Breast epithelium (tissue), 4 donors: ENCODE results near the gene RPUSD3. TPM values are rescaled to one million over a fixed set of nuclear protein-coding genes. Genes with fewer than 3 reads are reported as not detected.

Experiments used
- DNase-seq, 2 donors: peaks; one replicate each; pipeline ENCODE4 v3.0.0-alpha.2; 2019; ENCODE audit warnings: low spot score in 2 of 2
- H3K27ac ChIP-seq, 2 donors: fragments of 200-600 bp; sonication (generic) in 1 of 2; one replicate each; pipeline ENCODE4 v1.5.1; 2016 to 2019; ENCODE audit warnings: mild to moderate bottlenecking in 1 of 2
- H3K27me3 ChIP-seq, 2 donors: fragments of 200-600 bp; sonication (generic) in 1 of 2; one replicate each; pipeline versions ENCODE4 v1.5.1 to v1.6.0; 2017 to 2019; ENCODE audit warnings: control low read depth in 1 of 2, mild to moderate bottlenecking in 1 of 2
- H3K36me3 ChIP-seq: fragments of 200-600 bp; one replicate; pipeline ENCODE4 v1.5.1; 2019
- H3K4me1 ChIP-seq, 2 donors: fragments of 200-600 bp; sonication (generic); one replicate each; pipeline ENCODE4 v1.5.1; 2016 to 2019; ENCODE audit warnings: control low read depth in 1 of 2
- H3K4me3 ChIP-seq, 3 donors: fragments of 200-600 bp; sonication (generic); 1 replicate in 2 of 3; 2 replicates in 1 of 3; pipeline ENCODE4 v1.5.1; 2016 to 2019; ENCODE audit warnings: mild to moderate bottlenecking in 3 of 3, moderate library complexity in 2 of 3
- H3K9me3 ChIP-seq, 2 donors: fragments of 200-600 bp; sonication (generic) in 1 of 2; one replicate each; pipeline ENCODE4 v1.5.1; 2016 to 2019; ENCODE audit warnings: control low read depth in 1 of 2
- POLR2A ChIP-seq: fragments of 450-650 bp; IDR thresholded peaks from one replicate; pipeline ENCODE4 v1.6.1; 2016; ENCODE audit warnings: antibody characterized with exemption, mild to moderate bottlenecking, moderate library complexity
- POLR2AphosphoS5 ChIP-seq, 3 donors: sonication (generic); formaldehyde crosslinking; IDR thresholded peaks; one replicate each; pipeline ENCODE4 v1.6.1; 2017; ENCODE audit warnings: antibody characterized with exemption in 3 of 3
- intact Hi-C: fragments of 100-400 bp; cut with DNase I; formaldehyde crosslinking; loops from one replicate; pipeline ENCODE4 v1.15.1; 2023; ENCODE audit warnings: low total_unique reads
- total RNA-seq, 3 donors: library from RNA; depleted of rRNA; stranded (reverse); fragments of >200 nt; gene quantifications; one replicate each; pipeline ENCODE4 v1.1.0, GENCODE V29; 2016
- TF ChIP-seq, protein P1 (sequence below), 3 donors: fragments of 450-650 bp; IDR thresholded peaks; one replicate each; pipeline ENCODE4 v1.5.1; 2016 to 2017; ENCODE audit warnings: antibody characterized with exemption in 3 of 3, mild to moderate bottlenecking in 3 of 3, moderate library complexity in 3 of 3

The RPUSD3 gene
- total RNA-seq, 3 donors from 2014 or later: 33.4 to 41.3 (median 38.3) TPM

- Histone ChIP-seq H3K4me3 (no peak overlapping the region), H3K27me3 (no peaks in the 10 kb centered on the region), H3K27ac (no peak overlapping the region), H3K4me1 (no peaks in the 10 kb centered on the region), H3K9me3 (no peaks in the 10 kb centered on the region), H3K36me3 (peaks cover 3% of the 10 kb centered on the region)
- intact Hi-C loops: no loop called here
- TF ChIP-seq POLR2AphosphoS5 (IDR thresholded peaks at IDR 0.05): no peak
- TF ChIP-seq, protein P1, sequence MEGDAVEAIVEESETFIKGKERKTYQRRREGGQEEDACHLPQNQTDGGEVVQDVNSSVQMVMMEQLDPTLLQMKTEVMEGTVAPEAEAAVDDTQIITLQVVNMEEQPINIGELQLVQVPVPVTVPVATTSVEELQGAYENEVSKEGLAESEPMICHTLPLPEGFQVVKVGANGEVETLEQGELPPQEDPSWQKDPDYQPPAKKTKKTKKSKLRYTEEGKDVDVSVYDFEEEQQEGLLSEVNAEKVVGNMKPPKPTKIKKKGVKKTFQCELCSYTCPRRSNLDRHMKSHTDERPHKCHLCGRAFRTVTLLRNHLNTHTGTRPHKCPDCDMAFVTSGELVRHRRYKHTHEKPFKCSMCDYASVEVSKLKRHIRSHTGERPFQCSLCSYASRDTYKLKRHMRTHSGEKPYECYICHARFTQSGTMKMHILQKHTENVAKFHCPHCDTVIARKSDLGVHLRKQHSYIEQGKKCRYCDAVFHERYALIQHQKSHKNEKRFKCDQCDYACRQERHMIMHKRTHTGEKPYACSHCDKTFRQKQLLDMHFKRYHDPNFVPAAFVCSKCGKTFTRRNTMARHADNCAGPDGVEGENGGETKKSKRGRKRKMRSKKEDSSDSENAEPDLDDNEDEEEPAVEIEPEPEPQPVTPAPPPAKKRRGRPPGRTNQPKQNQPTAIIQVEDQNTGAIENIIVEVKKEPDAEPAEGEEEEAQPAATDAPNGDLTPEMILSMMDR (IDR thresholded peaks at IDR 0.05): no peak
- TF ChIP-seq POLR2A: no peak
- no peak for DNase-seq
Measured at GRCh38 chr3:9888540-9888939, 44.7 kb upstream of the RPUSD3 start.

DNA sequence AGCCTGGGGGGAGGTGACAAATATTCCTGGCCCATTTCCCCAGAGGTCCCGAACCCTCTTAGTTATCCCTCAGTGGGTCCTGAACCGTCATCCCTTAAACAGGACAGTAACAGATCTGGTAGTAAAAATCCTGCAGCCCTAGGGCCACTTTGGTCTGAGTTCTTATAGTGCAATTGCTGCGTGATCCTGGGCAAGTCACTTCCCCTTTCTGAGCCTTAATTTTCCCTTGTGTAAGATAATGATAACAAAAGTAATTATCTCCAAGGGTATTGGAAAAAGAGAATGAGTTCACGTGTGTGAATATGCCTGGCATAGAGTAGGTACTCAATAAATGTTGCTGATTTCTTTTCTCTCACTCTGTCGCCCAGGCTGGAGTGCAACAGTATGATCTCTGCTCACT is 43.7 kb upstream of the RPUSD3 start:
- Histone ChIP-seq H3K36me3 (no peaks in the 10 kb centered on the region), H3K27me3 (no peaks in the 10 kb centered on the region), H3K27ac (no peak overlapping the region), H3K9me3 (no peaks in the 10 kb centered on the region), H3K4me1 (no peaks in the 10 kb centered on the region), H3K4me3 (no peak overlapping the region)
- no peak for DNase-seq
- intact Hi-C loops: no loop called here
- TF ChIP-seq POLR2A: no peak

- no peaks in the 10 kb centered on the region for H3K9me3 ChIP-seq
- TF ChIP-seq POLR2A: no peak
- no peak for TF ChIP-seq POLR2AphosphoS5 (IDR thresholded peaks at IDR 0.05)
- TF ChIP-seq, protein P1 (IDR thresholded peaks at IDR 0.05): no peak
- intact Hi-C loops: no loop called here
Measured at GRCh38 chr3:9886328-9886727, 42.5 kb upstream of the RPUSD3 start.

DNA sequence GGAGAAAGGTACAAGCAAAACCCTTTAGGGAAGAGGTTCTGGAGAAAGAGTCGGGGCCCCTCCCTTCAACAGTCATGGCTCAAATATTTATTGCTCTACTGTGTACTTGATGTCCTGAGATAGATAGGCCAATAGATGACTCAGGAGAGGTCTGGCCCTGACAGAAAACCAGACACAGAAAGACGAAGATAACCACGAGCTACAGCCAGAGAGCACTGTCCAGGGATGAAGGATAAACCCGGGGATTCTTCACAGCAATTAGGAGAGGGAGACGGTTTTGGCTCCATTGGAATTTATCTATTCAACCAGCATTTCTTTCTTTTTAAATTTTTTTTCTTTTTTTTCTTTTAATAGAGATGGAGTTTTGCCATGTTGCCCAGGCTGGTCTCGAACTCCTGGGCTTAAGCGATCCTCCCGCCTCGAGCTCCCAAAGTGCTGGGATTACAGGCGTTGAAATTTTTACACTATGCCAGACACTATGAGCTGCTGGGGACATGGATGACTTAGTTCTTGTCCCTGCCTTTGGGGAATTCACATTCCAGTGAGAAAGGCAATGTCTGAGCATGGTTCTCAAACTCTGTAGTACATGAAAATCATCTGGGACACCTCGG is 40.9 kb upstream of the RPUSD3 start:
- no peaks in the 10 kb centered on the region for H3K9me3 ChIP-seq
- H3K4me3 ChIP-seq: no peak overlapping the region
- no peaks in the 10 kb centered on the region for H3K4me1 ChIP-seq
- H3K27ac ChIP-seq: no peak overlapping the region
- DNase-seq: no peak
- H3K27me3 ChIP-seq: no peaks in the 10 kb centered on the region
- TF ChIP-seq POLR2A (no peak), POLR2AphosphoS5 (IDR thresholded peaks at IDR 0.05) (no peak)
- TF ChIP-seq, protein P1 (IDR thresholded peaks at IDR 0.05): no peak
- intact Hi-C loops: no loop called here
- H3K36me3 ChIP-seq: no peaks in the 10 kb centered on the region

More at GRCh38 chr3:9886328-9886727, 42.5 kb upstream of the RPUSD3 start:
- H3K36me3 ChIP-seq: no peaks in the 10 kb centered on the region
- H3K27ac ChIP-seq: no peak overlapping the region
- DNase-seq: no peak
- H3K4me3 ChIP-seq: no peak overlapping the region
- no peaks in the 10 kb centered on the region for H3K27me3 ChIP-seq
- H3K4me1 ChIP-seq: no peaks in the 10 kb centered on the region

DNA sequence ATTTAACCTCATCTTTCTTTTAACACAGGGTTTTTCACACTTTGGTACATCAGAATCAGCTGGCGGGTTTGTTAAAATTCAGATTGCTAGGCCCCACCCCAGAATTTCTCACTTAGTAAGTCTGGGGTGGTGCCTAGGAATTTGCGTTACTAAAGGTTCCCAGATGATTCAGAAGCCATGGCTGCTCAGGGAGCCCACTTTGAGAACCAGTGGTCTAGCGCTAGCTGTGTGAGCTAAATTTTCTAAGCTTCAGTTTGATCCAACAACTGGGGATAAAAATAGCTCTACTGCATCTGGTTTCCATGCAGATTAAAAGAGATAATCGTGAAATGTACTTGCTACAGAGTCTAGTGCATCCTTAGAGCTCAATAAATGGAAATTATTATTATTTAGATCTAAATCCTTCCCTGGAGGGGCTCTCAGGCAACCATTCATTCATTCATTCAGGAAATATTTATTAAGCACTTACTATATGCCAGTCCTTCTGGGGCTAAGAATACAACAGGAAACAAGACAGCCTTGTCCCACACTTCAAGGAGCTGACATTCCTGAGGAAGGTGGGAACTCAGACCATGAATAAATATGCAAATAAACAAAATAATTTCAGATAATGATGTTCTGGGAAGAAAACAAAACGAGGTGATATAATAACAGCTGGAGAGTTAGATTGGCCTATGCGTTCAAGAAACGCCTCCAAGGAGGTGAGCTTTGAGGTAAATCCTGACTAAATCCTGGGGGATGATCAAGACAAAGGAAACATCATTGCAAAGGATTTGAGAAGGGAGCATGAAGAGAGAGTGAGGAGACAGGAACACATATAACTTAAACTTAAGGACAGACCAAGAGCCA is 40.1 kb upstream of the RPUSD3 start:
- intact Hi-C loops: no loop called here
- Histone ChIP-seq H3K27me3 (no peaks in the 10 kb centered on the region), H3K9me3 (no peaks in the 10 kb centered on the region), H3K27ac (peak overlapping the region in 1 of 2 donors; percentile 16), H3K4me1 (no peaks in the 10 kb centered on the region), H3K4me3 (no peak overlapping the region), H3K36me3 (no peaks in the 10 kb centered on the region)
- no peak for DNase-seq
- TF ChIP-seq POLR2A (no peak), POLR2AphosphoS5 (IDR thresholded peaks at IDR 0.05) (no peak)
- TF ChIP-seq, protein P1 (IDR thresholded peaks at IDR 0.05): no peak
